ENCODE measurements around the gene RASA4B.
"Not testable (repeated sequence)": the region's sequence is repeated elsewhere in the genome, so short reads cannot be mapped to it uniquely, and the experiment has no call there.

GRCh38 chr7:102494473-102495149 lies 23.0 kb downstream of the RASA4B start:
- not testable (repeated sequence) for TF ChIP-seq CTCF (IDR thresholded peaks at IDR 0.05; ENCODE audit: poor library complexity); EZH2 (IDR thresholded peaks at IDR 0.05; ENCODE audit: borderline replicate concordance); EZH2phosphoT487 (IDR thresholded peaks at IDR 0.05; ENCODE audit: low read depth, severe bottlenecking, unreplicated experiment)
